Measurements from ENCODE around the gene TSPAN9. TPM values are rescaled to one million over a fixed set of nuclear protein-coding genes. Genes with fewer than 3 reads are reported as not detected.

The TSPAN9 gene
- total and polyA plus RNA-seq, 4 donors = 23.0 to 72.3 (median 33.9) TPM

DNA sequence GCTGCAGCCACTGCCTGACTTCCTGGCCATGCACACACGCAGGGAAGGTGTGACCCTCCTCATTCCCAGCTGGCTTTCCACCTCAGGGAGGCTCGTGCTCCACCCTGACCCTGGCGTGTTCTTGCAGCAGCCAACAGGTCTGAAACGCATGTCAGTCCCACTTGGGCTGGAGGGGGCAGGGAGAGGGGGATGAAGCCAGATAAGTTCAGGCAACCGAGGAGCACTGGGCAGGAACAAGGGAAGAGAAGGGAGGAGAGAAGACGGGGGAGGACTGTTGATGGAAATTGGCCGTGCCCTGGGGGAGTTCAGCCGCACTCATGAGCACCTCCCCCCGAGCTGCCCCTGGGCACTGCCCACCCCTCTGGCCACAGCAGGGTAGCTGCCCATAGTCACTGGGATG lies 231.4 kb downstream of the TSPAN9 start:
- no peak for DNase-seq
- TF ChIP-seq, protein P1, sequence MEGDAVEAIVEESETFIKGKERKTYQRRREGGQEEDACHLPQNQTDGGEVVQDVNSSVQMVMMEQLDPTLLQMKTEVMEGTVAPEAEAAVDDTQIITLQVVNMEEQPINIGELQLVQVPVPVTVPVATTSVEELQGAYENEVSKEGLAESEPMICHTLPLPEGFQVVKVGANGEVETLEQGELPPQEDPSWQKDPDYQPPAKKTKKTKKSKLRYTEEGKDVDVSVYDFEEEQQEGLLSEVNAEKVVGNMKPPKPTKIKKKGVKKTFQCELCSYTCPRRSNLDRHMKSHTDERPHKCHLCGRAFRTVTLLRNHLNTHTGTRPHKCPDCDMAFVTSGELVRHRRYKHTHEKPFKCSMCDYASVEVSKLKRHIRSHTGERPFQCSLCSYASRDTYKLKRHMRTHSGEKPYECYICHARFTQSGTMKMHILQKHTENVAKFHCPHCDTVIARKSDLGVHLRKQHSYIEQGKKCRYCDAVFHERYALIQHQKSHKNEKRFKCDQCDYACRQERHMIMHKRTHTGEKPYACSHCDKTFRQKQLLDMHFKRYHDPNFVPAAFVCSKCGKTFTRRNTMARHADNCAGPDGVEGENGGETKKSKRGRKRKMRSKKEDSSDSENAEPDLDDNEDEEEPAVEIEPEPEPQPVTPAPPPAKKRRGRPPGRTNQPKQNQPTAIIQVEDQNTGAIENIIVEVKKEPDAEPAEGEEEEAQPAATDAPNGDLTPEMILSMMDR (IDR thresholded peaks at IDR 0.05; ENCODE audit: control extremely low read depth, extremely low read depth) = no peak
- Histone ChIP-seq H3K36me3 (ENCODE audit: control insufficient read depth in 4 of 4, insufficient read depth in 4 of 4, low read length in 4 of 4) (no peaks in the 10 kb centered on the region), H3K27ac (ENCODE audit: low read depth in 1 of 2, low read length in 1 of 2) (no peak overlapping the region), H3K4me1 (ENCODE audit: control insufficient read depth in 5 of 5, insufficient read depth in 5 of 5, low read length in 5 of 5) (peaks cover 0 to 14% (median 0%) of the 10 kb centered on the region in 5 donors), H3K9me3 (ENCODE audit: control insufficient read depth in 4 of 4, insufficient read depth in 3 of 4, low read length in 3 of 4) (peaks cover 0 to 2% (median 0%) of the 10 kb centered on the region in 4 donors), H3K4me3 (no peak overlapping the region), H3K9ac (ENCODE audit: insufficient read depth in 1 of 2, low read length in 2 of 2) (no peak overlapping the region), H3K27me3 (ENCODE audit: control insufficient read depth in 3 of 3, insufficient read depth in 3 of 3, low read length in 2 of 3) (peaks cover 0 to 8% (median 0%) of the 10 kb centered on the region in 3 donors)
- WGBS, 2 donors = 56 to 61% methylated on average over 9 of the region's 9 CpGs
- no peak for ATAC-seq (ENCODE audit: insufficient read depth, low FRiP score)

- Histone ChIP-seq H3K4me3 (no peak overlapping the region), H3K9ac (ENCODE audit: insufficient read depth in 1 of 2, low read length in 2 of 2) (no peak overlapping the region), H3K27me3 (ENCODE audit: control insufficient read depth in 3 of 3, insufficient read depth in 3 of 3, low read length in 2 of 3) (peaks cover 0 to 8% (median 0%) of the 10 kb centered on the region in 3 donors), H3K36me3 (ENCODE audit: control insufficient read depth in 4 of 4, insufficient read depth in 4 of 4, low read length in 4 of 4) (no peaks in the 10 kb centered on the region), H3K27ac (ENCODE audit: low read depth in 1 of 2, low read length in 1 of 2) (no peak overlapping the region), H3K4me1 (ENCODE audit: control insufficient read depth in 5 of 5, insufficient read depth in 5 of 5, low read length in 5 of 5) (peaks cover 0 to 23% (median 2%) of the 10 kb centered on the region in 5 donors), H3K9me3 (ENCODE audit: control insufficient read depth in 4 of 4, insufficient read depth in 3 of 4, low read length in 3 of 4) (peaks cover 0 to 2% (median 0%) of the 10 kb centered on the region in 4 donors)
- DNase-seq = no peak
- WGBS, 2 donors = 88 to 89% methylated on average over 9 of the region's 9 CpGs
- TF ChIP-seq, protein P1 (IDR thresholded peaks at IDR 0.05; ENCODE audit: control extremely low read depth, extremely low read depth) = no peak
- no peak for ATAC-seq (ENCODE audit: insufficient read depth, low FRiP score)
Measured at GRCh38 chr12:3309805-3310204, 232.6 kb downstream of the TSPAN9 start.

- no peak overlapping the region for H3K4me3 ChIP-seq
- ATAC-seq (ENCODE audit: insufficient read depth, low FRiP score) = no peak
- H3K36me3 ChIP-seq (ENCODE audit: control insufficient read depth in 4 of 4, insufficient read depth in 4 of 4, low read length in 4 of 4) = no peaks in the 10 kb centered on the region
- no peak overlapping the region for H3K27ac ChIP-seq (ENCODE audit: low read depth in 1 of 2, low read length in 1 of 2)
- 86 to 90% methylated on average over 18 of the region's 18 CpGs for whole genome bisulfite sequencing, 2 donors
- peaks cover 0 to 2% (median 0%) of the 10 kb centered on the region in 4 donors for H3K9me3 ChIP-seq (ENCODE audit: control insufficient read depth in 4 of 4, insufficient read depth in 3 of 4, low read length in 3 of 4)
- H3K4me1 ChIP-seq (ENCODE audit: control insufficient read depth in 5 of 5, insufficient read depth in 5 of 5, low read length in 5 of 5) = peaks cover 5 to 30% (median 9%) of the 10 kb centered on the region in 5 donors
- peaks cover 0 to 8% (median 0%) of the 10 kb centered on the region in 3 donors for H3K27me3 ChIP-seq (ENCODE audit: control insufficient read depth in 3 of 3, insufficient read depth in 3 of 3, low read length in 2 of 3)
- TF ChIP-seq, protein P1 (IDR thresholded peaks at IDR 0.05; ENCODE audit: control extremely low read depth, extremely low read depth) = no peak
- no peak for DNase-seq
- no peak overlapping the region for H3K9ac ChIP-seq (ENCODE audit: insufficient read depth in 1 of 2, low read length in 2 of 2)
Measured at GRCh38 chr12:3310271-3311026, 233.3 kb downstream of the TSPAN9 start.
